Superior temporal gyrus (tissue), 1 donor: ENCODE results near the gene CRYL1.
A peak's percentile ranks its signal among the peaks of the same experiment; 100 is the strongest.

ENCODE experiments used
- DNase-seq: peaks from one replicate; pipeline ENCODE4 v3.0.0-alpha.2; 2016; ENCODE audit errors: extremely low spot score

Gene CRYL1, protein sequence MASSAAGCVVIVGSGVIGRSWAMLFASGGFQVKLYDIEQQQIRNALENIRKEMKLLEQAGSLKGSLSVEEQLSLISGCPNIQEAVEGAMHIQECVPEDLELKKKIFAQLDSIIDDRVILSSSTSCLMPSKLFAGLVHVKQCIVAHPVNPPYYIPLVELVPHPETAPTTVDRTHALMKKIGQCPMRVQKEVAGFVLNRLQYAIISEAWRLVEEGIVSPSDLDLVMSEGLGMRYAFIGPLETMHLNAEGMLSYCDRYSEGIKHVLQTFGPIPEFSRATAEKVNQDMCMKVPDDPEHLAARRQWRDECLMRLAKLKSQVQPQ

DNA sequence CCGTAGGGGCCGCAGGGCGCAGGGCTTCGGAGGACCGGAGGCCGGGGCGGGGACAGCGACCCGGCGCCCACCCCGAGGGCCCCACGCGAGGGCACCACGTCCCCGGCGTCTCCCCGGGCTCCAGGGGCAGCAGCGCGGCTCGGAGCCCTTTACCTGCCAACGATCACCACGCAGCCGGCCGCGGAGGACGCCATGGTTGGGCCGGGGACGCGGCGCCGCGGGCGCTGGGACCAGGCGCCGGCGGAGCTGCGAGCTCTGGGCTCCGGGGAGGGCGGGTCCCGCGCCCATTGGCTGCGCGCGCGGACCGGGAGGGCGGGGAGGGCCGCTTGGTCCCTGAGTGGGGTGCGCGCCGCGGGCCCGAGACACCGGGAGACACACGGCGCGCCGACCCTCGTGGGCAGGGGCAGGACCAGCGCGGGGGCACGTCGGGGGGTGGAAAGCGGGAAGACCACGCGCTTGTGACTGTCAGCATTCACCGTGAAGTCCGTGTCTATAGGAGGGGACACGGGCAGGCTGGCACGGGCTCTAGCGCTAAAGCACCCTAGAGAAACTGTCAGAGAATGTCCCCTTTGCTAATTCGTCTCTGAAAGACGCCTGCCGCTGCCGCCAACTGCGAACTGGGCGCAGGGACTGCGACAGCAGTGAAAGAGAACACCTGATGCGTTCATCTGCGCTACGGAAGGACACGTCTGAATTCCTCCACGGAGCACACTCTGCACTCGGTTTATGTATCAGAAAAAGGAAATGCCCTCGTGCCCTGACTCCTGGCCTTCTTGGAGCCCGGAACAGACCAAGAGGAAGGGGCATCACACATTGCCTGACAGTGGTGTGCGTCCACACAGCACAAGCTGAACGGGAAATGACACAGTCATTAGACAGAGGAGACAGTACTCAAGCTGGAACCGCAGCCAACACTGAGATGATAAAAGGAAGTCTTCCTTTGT is at the start of gene CRYL1:
Gene CRYL1 (minus strand): TSS at position 257 of the 944 bp plus-strand sequence. CDS start 63 bp downstream, at position 194.
- peak; percentile 79 for DNase-seq

DNA sequence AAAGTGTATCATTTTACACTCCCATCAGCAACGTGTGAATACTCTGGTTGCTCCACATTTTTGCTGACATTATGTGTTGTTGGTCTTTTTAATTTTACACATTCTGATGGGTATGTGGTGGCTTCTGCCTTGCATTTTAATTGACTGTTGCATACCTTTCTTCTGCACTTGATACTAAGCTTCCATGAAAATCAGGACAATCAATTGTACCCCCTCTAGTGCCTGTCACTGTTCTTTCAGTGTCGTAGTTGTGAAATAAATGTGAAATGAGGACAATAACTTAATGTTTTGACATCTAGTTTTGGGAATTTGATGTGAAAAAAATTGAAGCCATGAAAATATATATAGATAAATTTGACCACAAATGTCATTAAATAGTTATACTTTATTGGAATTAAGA is 48.0 kb upstream of the CRYL1 start:
- no peak for DNase-seq

DNA sequence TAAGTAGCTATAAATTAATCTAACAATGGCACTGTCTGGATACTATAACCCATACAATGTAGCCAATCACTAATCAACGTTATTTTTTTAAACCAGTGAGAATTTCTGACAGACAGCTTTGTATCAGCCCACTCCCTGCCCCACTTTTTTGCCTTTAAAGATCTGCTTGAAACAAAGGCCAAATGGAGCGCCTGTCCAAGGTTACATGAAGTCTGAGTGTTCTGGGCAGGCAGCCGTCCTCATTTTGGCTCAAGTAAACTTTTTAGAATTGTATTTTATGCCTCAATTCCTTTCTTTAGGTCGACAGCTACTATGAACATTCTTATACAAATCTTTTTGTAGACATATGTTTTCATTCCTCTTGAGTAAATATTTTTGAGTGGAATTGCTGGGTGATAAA is 47.5 kb upstream of the CRYL1 start:
- no peak for DNase-seq

DNA sequence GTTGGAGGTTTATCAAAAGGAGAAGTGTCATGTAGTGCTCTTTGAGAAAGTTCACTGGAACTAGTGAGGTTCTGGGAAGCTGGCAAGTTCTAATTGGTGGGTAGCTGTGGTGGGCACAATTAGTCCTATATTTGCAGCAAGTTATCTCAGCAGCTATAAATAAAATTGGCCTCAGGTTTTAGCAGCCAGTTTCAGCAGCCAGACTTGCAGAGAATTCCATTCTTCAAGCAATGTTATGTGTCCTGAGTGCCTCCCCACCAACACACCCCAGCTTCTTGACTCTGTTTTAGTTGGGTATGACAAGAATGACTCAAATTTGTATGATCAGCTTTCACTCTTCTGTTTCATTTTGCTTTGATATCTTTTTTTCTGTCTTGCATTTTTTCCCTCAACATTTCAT is 46.0 kb upstream of the CRYL1 start:
- no peak for DNase-seq

DNA sequence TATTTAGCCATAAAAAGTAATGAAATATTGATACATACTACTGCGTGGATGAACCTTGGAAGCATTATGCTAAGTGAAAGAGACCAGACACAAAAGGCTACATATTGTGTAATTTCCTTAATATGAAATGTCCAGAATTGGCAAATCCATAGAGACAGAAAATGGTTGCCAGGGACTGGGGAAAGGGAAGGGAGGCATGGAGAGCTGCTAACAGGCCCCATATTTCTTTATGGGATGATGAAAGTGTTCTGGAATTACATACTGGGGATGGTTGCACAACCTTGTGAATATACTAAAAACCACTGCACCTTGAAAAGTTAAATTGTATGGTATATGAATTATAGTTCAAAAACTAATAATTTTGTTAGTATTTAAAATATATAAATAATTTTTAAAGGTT is 44.9 kb upstream of the CRYL1 start:
- no peak for DNase-seq

DNA sequence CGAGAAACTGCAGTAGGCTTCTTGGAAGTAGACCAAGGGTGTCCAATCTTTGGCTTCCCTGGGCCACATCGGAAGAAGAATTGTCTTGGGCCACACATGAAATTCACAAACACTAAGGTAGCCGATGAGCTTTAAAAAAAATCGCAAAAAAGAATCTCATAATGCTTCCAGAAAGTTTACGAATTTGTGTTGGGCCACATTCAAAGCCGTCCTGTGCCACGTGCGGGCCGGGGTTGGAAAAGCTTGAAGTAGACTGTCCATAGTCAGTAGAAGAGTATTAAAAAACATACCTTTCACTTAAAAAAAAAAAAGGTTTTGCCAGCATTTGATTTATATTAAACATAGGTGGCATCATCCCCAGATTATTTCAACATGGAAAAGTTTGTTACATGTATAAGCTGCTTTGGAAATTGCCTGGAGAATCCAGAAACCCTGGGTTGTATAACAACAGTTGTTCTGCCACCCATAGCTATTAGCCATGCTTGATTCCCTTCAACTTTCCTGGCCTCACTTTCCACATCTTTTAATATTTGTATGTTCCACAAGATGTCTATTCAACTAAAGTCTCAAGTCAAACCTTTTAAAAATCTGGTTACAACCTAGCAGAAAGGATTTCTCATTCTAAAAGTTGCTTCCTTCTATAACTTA is 42.3 kb upstream of the CRYL1 start:
- no peak for DNase-seq

DNA sequence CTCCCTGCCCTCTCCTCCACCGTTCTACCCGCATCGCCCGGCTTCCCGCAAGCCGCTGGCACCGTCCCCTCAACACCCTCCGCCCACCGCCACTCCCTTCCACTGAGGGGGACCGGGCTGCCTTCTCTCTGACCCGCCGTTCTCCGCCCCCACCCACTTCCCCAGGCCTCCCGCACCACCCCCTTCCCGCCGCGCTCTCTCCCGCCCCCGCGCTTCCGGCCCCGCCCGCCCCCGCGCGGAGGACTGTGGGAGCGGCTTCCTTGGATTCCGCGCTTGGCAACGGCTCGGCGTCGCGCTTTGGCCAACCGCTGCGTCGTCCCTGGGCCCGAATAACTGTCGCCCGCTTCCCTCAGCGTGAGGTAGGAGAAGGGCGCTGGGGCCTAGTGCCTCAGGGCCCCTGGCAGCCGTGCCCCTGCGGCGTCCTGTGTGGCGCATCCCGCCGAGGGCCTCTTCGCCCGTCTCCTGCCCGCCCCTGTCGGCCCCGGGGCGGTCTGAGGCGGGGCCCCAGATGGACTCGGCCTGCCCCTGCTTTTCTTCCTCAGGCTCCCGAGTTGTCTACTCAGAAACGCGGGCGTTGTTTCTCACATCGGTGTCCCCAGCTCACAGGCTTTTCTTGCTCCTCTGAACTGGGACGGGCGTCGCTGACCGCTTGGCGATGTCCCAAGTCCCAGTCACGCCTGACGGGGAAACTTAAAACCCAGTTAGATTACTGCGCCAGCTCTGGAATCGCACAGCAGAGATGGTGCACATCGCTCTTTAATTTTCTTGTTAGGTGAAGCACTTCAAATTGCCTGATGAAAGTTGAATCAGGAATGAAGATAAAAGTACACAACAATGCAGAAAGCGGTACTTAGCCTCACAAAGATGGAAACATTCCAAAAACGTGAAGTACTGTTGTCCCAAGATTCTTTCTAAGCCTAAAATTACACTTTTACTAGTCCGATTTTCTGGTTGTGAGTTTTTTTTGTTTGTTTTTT is 41.5 kb upstream of the CRYL1 start, which contains the start of gene IFT88:
Gene IFT88 (plus strand): TSS at position 260 of the 977 bp plus-strand sequence. CDS start 7,229 bp downstream, outside the sequence.
- peak; percentile 87 for DNase-seq

DNA sequence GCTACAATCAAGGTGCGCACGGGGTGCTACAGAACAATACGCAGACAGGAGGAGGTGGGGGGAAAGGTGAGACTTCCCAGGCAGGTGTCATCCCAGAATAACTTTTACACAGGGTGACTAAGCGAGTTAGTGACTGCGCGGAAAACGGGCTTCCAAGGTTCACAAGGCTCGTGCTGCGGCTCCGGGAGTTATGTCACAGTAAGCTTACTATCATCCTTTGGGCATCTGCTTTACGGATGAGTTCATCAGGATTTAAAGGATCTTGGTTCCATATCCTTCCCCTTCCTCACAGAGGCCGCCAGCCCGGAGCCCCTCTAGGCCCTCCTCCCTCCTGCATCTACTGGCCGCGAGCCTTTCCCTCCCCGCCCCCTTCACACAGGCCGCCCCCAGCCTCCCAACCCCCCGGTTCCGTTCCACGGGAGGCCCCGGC is 40.8 kb upstream of the CRYL1 start:
- peak; percentile 70 for DNase-seq

DNA sequence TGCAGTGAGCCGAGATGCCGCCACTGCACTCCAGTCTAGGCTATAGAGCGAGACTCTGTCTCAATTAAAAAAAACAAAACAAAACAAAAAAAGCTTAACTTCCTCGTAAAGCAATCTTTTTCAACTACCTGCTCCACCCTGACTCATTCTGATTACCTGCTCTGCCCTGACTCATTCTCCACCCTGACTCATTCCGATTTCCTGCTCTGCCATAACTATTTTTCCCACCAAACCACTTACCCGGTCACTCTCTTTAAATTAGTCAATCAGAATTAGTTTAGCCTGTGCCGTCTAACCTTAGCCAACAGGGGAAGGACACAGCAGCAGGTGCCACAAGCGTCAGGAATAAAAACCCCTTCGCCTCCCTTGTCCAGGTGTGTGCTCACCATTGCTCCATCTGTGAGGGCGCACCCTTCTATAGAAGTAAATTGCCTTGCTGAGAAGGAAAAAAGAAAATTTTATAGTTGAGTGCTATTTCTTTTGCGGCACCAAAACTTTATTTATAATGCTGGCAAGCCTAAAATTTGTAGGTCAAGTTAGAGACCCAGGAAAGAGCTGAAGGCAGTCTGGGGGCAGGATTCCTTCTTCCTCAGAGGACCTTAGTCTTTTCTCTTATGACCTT is 39.6 kb upstream of the CRYL1 start:
- DNase-seq: no peak

DNA sequence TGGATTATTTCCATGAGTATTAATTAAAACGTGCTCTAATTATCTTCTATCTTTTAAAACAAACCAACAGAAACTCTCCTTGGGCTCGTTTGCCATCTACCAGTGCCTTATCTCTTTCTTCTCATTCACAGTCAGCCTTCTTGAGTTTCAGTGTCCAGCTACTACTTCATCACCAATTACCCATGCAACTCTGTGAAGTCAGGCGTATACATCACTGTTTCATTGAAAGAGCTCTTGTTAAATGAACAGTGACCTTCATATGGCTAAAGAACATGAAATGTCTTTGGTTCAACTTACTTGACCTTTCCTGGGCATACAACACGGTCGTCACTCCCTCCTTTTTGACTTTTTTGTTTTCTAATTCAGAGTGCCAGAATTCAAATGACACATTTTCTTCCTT is 36.1 kb upstream of the CRYL1 start:
- DNase-seq: no peak

DNA sequence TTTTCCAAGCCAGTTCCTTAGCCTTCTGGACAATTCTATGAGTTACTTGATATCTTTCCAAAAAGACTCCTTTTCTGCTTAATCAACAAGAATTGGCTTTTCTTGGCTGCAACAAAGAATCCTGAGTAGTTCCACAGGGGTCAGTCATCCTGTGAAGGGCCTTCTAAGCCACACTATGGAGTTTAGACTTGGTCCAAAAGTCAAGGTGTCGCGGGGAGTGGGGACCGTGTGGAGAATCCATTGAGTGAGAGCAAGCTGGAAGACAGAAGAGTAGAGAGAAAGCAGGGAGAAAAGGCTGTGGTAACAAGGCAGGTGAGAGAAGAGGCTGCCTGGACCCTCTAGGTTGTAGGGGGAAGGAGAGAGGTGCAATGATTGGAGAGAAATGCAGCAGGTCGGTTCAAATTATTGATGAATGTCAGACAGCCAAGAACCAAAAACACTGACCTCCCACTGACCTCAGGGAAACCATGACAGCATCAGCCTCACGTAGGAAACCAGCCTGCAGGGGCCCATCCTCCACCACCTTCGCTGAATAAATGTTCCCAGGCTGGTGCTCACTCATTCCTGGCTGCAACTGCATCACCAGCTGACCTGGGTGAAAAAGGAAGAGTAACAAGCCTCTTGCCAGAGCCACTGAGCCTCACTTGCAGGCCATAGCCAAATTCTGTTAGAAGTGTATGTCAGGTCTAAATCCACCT is 34.2 kb upstream of the CRYL1 start:
- no peak for DNase-seq

DNA sequence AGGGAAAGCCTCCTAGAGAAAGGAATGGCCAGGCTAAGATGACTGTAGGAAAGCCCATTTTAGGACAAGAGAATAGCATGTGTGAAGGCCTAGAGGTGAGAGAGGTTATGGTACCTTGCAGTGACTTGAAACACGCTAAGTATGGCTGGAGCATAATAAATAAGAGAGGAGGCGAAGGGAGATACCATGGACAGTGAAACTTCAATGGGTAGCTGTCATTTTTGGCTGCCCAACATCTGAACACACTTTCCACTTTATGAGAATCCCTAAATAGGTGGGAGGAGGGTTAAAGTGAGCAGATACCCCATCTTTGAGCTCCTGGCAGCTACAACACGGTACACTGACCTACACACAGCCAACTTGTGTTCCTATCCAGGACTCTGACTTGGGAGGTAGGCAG is 33.3 kb upstream of the CRYL1 start:
- DNase-seq: no peak

DNA sequence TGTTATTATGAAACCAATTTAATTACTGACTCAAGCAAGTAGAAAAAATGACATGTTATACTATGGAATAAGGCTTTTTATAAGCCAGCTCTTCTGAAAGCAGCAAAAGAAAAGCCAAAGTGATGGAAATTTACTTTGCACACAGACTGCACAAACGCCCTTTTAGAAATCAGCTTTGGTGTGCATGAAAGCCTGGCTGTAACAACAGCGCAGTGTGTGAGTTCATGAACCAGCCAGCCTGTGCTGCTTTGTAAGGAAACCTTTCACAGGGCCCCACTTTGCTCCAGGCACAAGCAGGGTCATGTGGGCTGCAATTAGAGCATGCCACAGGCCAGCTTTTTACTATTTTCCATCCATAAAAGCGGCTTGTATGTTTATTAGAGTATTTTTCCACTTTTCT is 27.7 kb upstream of the CRYL1 start:
- DNase-seq: peak; percentile 96

DNA sequence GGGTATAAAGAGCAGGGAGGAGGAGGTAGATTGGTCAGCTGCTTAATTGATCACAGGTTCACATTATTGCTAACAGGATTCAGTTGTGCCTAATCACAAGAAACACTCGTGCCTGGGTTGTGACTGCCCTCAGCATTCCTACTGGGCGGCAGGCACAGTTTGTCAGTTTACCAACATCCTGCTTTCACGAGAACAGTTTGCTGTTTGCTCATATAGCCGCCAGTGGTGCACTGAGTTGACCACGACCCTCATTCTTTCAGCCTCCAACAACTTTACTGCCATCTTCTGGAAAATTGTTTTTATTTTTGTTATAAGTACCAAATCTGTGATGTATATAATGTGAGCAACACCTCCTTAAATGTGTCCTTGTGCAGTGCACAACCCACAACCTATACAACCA is 25.1 kb upstream of the CRYL1 start:
- peak; percentile 65 for DNase-seq

DNA sequence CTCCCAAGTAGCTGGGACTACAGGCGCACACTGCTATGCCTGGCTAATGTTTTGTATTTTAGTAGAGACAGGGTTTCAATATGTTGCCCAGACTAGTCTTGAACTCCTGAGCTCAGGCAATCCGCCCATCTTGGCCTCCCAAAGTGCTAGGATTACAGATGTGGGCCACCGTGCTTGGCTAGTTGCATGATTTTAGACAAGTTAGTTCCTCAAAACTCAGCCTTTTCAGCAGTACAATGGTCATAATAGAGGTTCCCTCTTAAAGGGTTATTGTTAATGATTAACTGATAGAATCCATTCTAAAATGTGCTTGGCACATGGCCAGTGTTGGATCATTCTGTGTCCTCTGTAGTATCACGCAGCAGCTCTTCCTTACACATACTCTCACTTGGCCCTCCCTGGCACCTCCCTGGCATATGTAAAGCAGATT is 21.8 kb upstream of the CRYL1 start:
- DNase-seq: no peak

DNA sequence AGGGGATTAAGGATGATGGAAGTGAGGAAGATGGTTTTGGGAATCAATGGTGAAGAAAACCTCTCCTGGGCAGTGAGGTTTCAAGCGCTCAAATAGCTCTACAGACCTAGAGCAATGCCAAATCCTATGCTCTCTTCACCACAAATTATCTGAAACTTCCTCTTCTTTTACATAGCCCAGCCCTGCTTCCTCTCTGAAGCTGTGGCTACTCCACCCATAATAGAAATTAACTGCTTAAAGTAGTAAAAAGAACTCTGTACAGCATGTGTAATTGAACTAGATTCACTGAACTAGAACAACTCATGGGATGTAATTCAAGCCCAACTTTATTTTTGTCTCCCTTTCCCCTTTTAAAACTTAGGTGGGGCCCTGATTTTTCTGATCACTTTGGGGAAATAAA is 20.9 kb upstream of the CRYL1 start:
- no peak for DNase-seq

DNA sequence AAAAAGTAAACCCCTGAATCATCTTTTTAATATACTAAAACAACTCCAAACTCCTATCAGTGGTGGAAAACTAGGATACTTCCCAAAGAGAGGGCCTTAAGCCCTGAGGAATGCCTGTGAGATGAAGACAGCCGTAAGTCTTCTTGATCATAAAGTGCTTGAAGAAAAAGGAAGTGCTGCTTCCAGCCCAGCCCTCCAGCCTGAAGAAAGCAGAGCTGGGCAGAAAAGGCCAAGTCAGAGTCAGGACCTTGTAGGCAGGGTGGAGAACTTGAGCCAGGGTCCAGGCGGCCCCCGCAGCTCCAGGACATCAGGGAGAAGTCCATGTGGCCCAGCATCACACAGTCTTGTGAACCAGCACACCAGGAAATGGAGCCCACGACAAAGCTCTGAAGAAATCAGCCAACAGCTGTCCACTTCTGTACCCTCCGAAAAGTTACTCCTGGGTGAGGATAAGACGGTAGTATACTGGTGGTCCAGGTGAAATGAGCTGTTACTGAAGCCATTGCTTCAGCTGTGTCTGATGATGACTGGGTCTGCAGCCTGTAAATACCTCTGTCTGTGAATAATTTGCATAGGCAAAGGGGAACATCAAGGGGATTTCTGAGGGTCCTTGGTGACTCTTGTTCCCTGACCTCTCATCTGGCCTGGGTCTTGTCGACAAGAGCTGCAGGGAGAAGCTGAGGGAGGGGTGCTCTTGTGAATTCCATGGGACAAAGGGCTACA is 18.7 kb upstream of the CRYL1 start:
- no peak for DNase-seq

DNA sequence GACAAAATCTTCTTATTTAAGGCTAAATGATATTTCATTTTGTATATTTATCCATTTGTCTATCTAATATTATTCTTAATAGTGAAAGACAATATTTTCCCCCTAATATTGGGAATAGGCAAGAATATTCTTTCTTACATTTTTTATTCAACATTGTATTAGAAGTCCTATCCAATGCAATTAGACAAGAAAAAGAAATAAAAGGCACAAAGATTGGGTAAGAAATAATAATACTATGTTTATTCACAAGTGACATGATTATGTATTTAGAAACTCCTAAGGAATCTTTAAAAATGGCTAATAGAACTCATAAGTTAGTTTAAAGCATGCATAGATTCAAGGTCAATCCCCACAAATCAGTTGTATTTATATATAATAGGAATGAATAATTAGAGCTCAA is 11.3 kb upstream of the CRYL1 start:
- DNase-seq: no peak

DNA sequence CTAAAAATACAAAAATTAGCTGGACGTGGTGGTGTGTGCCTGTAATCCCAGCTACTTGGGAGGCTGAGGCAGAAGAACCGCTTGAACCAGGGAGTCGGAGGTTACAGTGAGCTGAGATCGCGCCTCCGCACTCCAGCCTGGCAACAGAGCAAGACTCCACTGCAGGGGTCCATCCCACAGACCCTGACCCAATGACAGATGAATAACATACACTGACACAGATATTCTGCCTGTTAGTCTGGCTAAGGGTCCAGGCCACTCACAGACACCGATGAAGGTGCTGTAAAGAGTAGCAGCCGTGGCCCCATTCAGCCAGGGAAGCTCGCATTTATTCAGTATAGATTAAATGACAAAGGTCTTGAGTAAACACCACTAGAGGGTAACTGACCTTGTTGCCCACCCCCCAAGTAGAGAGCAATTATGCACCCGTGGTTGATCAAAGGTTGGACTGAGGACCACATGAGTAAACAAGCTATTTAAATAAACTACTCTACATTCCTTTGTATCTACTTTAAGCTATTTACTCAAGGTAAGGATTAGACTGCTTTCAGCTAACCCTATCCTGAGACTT is 8.5 kb upstream of the CRYL1 start:
- DNase-seq: no peak
